HG03558 (cell line): ENCODE data around the gene NDUFAF5.
A peak's percentile ranks its signal among the peaks of the same experiment; 100 is the strongest.

Source experiments
- ATAC-seq: cut with Tn5 transposase; IDR thresholded peaks from one replicate; pipeline ENCODE4 v1.9.1; 2021; ENCODE audit warnings: moderate number of reproducible peaks; ENCODE audit not compliant: unreplicated experiment; ENCODE audit errors: extremely low read depth

NDUFAF5 gene

DNA sequence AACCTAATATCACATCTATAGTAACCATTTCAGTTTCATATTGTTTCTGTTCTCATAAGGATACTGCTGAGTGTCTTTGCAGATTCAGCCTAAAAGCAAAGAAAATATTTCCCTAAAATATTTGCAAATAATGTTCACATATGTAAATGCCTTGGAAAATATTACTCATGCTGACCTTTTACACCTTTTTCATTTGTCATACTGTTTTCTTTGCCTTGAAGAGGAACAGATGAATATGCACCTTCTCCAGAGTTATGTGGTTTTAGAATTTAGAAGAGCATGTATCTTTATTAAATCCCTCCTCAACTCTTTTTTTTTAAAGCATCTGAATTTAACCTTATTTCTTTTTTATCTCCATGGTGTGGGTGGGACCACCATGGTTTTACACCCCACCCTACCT, 32.5 kb downstream of the NDUFAF5 start:
- ATAC-seq = no peak

DNA sequence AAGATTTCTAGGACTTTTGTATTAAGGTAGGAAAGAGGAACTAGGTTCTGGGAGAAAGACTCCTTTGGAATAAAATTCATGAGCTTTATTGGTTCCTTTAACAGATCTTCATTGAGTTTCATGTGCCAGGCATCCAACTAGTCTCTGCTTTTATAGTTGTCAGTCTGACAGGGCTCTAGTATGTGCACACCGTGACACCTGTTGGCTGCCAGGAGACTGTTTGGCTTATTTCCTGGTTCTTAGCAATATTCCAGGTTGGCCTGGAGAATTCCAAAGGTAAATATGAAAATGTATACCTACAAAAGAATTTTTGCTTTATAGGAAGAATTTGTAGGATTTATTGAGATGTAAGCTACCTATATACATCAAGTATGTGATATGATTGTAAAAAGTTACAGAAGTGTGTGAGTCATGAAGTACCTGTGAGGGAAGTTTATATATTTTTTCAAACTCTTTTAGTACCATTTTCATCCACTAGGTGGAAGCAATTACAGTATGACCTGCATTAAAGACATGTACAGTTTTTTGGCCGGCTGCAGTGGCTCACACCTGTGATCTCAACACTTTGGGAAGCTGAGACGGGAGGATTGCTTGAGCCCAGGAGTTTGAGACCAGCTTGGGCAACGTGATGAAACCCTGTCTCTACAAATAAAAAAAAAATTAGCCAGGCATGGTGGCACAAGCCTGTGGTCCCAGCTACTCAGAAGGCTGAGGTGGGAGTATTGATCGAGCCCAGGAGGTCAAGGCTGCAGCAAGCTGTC, 35.2 kb downstream of the NDUFAF5 start:
- ATAC-seq = peak; percentile 77

DNA sequence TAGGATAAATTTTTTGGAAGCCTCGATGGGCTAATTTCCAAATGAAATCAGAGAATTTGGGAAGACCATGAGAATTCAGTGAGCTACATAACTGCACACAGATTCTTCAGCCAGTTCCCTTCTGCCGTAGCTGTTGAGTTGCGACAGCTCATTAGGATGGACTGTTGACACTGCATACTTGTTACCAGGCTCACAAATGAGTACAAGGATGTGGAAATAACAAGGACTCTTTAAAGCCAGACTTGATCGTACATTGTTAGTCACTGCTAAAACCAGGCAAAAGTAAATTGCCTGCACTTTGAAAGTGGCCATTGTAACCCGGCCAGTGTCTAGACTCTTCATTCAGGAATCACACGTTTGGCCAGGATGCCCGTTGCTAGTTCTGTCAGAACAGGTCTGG, 37.0 kb downstream of the NDUFAF5 start:
- ATAC-seq = no peak

DNA sequence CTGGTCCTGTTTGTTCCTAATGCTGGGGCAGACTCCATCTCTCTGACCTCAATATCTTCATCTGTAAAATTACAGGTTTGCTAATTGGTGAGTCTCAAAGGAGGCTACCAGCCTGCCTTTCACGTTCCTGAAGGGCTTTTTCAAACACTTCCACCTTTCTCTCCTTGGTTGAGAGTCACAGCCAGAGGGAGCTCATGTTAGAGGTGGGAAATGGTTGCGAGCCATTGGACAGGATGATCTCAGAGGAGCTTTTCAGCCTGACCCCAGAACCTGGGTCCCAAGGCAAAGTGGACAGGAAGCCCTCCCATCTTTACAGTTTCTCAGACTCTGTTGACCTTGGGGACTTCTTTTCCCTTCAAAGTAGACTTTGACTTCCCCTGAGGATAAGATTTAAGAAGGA, 37.6 kb downstream of the NDUFAF5 start:
- ATAC-seq = no peak

DNA sequence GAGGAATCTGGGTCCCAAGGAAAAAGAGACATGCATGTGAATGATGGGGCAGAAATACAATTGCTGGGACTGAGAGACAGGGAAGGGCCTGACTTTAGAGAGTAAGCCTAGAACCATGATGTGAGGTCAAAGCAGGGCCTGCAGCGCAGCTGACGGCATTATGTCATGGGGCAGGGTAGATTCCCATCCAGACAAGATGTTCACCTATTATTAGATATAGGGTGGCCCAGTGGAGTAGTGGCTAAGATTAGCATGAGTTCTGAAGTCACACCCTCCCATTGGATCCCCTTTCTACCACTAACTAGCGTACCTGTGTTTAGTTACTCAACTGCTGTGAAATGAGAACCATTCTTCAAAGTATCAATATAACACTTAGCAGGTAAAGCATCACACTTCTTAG, 39.6 kb downstream of the NDUFAF5 start:
- no peak for ATAC-seq

DNA sequence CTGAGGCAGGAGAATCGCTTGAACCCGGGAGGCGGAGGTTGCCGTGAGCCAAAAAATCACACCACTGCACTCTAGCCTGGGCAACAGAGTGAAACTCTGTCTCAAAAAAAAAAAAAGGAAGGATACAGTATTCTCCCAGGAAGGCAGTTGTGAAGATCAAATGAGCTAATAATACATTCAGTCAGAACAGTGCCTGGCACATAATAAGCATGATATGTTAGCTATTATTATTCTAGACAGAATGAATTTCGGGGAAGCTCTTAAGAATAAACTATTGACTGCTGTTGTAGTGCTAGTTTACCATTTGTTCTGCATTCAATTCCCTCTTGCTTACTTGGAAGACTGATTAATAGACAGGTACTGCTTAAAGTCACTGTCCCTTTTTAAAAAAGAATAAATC, 40.6 kb downstream of the NDUFAF5 start:
- ATAC-seq = no peak

DNA sequence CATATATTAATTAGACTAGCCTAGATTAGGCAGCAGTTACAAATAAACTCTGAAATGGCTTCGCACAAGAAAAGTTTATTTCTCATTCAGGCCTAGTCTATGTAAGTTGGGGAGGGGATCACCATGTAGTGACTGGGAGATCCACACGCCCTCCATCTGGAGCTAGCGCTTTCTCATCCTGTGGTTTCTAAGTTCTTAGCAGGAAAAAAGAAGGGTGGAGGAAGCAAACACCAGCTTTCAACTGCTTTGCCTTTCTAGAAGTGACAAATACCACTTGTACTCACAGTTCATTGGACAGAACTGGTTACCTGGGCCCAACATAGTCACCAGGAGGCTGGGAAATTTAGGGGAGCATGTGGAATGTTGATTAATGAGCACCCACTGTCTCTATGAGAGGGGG, 46.6 kb downstream of the NDUFAF5 start:
- ATAC-seq = no peak

DNA sequence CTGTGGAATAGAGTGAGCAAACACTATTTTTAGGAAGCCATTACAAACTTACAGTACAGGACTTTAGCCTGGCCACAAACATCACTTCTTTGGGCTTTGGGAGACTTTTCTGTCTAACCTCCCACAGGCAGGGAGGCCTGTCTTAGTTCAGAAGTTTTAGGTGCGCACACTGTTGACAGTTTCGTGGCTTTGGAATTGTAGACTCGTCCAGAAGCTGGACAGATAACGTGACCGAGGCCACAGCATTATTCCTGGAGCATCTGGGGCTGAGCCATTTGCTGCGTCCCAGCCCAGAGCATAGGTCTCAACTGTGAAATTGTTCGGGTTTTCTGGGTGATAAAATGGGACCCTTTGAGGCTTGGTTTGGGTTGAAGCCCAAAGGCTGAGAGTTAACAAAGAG, 53.8 kb downstream of the NDUFAF5 start:
- no peak for ATAC-seq

DNA sequence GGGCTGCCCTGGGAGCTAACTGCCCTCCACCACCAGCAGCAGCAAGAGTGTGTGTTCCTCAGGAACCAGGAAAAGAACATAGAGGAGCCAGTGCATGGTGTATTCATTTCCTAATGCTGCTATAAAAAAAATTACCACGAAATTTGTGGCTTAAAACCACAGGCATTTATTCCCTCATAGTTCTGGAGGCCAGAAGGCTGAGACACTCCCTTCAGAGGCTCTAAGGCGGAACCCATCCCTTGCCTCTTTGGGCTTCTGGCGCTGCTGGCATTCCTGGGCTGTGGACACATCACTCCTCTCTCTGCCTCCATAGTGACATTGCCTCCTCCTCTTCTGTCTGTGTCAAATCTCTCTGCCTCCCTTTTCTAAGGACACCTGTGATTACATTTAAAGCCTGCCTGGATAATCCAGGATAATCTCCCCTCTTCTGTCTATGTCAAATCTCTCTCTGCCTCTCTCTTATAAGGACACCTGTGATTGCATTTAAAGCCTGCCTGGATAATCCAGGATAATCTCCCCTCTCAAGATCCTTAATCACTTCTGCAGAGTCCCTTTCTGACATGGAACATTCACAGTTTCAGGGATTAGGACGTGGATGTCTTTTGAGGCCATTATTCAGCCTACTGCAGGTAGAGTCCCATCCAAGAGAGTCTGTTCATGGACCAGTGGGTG, 54.7 kb downstream of the NDUFAF5 start:
- no peak for ATAC-seq

DNA sequence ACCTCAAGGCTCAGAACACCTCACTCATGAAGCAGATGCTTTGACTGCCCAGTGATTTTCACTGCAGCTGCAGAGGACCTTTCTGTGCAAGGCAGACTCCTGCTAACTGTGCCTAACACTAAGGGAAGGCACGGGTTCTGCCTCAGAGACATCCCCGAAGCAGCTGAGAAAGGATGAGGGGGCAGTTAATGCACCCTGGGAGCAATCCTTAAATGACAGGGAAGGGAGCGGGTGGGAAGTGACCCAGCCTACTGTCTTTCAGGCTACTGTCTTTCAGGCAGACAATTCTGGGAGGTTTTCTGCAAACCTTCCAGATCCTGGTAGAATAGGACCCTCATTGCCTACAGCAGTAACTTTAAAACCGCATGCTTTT, 55.3 kb downstream of the NDUFAF5 start:
- ATAC-seq = no peak

DNA sequence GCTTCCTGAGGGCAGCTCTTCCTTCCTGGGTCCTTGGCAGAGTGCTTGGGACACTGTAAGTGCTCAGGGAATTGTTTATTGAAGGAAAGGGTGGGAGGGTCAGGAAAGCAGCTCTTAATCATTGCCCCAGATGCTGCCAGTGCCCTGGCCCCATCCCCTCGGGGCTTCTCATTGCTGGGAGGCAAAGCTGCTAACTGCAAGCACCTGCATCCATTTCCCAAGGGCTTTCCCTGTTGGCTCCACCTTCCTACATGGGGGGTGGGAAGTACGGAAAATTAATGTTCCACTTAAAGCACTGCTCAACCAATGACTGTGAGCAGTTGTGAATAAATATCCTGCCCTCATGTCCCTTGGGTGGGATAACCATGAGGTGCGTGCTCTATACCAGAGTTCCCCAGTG, 56.4 kb downstream of the NDUFAF5 start:
- ATAC-seq = no peak

DNA sequence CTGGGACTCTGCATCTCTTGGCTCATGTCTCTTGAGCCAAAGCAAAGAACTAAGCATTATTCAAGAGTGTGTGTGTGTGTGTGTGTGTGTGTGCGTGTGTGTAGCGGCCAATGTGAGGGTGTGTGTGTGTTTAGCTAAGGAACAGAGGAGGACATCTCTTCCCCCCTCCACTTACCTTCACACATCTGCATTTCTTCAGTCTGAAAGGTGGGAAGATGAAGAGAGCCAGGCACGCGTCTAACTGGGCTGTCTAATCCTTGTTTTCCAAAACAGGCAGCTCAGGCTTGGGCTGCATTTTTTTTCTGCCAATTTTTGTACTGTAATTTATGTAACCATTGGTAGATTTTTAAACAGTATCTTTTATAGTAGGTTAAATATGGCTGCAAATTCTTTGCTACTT, 59.5 kb downstream of the NDUFAF5 start:
- ATAC-seq = no peak

DNA sequence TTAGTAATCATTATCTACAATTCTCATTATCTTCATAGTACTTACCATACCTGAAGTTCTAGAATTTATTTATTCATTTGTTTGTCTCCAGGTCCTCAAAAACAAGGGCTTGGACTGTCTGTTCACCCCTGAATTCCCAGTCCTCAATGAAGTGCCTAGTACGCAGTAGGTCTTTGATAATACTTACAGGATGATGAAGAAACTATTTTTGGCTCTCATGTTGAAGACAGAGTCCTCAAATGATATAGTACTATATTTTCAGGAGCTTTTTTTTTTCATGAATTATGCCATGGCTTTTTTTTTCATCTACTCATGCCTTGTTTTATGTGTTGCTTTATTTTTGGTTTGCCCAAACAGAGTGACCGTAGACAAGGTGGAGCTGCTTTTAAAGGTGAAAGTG, 66.5 kb downstream of the NDUFAF5 start:
- ATAC-seq = no peak

DNA sequence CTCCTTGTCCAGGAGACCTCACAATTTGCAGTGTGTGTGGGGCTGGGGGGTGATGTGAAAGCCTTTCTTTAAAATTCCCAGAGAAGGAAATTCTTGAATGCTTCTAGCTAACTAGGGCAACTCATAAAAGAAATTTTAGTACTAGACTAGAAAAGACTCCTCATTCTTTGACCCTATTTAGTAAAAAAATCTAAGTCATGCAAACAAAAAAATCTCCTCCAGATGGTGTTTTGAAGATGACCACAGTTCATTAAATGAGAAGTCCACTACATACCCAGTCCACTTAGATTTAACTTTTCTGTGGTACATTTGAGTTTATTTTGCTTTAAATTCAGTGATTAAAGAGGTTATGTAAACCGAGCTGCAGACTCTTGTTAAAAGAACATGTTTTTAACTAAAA, 67.5 kb downstream of the NDUFAF5 start:
- no peak for ATAC-seq

DNA sequence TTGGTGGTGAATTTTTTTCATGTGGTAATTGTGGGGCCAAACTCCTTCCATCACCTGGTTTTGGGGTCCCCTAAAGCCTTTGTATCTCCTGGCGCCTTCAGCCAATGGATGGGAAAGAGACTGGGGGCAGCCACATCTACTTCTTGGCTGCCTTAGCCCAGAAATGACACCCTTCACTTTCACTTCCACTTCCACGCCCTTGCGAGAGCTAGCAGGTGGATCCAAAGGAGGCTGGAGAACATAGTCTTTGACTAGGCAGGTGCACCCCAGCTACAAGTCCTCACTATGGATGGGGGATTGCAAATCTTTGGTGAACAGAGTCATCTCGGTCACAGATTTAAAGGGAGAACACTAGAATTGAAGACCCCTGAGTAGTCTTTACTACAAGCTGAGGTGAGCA, 70.8 kb downstream of the NDUFAF5 start:
- no peak for ATAC-seq

DNA sequence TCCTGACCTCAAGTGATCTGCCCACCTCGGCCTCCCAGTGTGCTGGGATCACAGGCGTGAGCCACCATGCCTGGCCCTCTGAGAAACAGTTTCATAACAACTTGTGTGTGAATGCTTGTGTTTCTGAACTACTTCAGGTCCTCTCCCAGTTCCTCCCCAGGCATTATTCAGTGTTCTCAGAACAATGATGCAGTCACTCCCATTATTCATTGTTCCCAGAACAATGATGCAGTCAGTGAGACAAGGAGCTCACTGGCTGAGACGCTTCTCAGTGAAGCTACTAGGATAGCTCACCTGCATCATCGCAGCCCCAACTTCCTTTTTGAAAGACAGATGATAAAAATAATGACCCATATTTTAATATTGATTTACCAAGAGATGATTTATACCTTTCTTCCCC, 71.5 kb downstream of the NDUFAF5 start:
- no peak for ATAC-seq

DNA sequence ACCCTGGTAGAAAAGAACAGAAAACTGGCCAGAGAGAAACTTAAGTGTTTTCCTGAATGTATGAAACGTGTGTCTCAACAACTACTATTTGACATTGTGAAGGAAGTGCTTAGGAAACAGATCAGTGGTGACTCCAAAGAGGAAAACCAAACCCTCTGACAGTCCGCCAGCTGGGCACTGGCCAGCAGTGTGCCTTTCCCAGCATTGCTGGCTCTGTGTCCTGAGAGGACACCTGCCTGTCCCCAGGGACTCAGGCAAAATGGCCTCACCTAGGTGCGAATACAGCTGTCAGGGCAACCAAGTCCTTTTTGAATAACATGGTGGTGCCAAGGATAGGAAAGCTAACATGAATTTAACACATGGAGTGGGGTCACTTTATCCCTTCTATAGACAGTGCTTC, 72.5 kb downstream of the NDUFAF5 start:
- no peak for ATAC-seq

DNA sequence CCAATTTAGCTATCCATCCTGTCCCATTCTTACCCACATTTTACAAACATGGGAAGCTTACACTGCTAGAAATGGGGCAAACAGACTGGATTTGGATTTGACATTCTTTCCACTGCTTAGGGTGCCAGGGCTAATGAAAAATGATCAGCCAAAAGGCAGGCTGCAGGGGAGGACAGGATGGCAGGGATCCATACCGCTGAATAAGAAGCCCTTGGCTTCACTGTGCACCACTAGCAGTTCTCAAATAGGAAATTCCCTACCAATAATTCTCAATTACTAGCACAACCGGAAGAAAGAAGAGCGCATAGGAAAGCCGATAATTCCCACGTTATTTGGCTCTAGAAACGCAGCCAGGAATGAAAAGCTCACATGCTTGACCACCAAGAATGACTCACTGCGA, 73.1 kb downstream of the NDUFAF5 start:
- ATAC-seq = no peak

DNA sequence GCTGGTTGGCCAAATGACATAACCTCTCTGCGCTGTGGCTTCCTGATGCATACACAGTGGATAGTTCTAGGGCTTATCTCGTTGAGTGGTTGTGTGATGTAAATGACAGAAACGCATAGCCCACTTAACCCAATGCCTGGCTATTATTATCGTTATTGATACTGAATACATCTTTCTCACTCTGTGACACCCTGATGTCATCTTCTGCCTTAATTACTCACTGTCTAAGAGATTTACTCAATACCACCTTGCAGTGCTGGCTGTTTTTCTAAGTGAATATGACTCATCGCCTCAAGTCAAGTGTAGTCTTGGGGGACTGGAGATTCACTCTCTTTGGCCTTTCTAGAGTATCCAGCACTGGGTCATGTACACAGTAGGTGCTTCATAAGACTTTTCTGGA, 73.6 kb downstream of the NDUFAF5 start:
- no peak for ATAC-seq

DNA sequence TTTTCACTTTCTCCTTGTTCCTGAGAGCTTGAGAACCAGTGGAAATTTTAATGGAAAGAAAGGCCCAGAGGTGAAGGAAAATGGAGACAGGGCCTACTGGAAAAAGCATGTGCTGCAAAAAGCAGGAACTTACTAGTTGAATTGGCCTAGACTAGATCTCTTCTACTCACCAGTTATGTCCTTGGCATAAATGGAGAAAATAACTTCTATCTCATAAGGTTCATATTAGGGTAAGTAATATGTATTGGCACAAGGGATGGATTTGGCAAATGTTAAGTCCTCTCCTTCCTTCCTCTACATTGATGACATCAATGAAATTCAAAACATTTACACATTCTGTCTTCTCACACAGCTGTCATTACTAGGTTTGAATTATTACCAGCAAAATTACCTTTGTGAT, 74.0 kb downstream of the NDUFAF5 start:
- ATAC-seq = no peak

DNA sequence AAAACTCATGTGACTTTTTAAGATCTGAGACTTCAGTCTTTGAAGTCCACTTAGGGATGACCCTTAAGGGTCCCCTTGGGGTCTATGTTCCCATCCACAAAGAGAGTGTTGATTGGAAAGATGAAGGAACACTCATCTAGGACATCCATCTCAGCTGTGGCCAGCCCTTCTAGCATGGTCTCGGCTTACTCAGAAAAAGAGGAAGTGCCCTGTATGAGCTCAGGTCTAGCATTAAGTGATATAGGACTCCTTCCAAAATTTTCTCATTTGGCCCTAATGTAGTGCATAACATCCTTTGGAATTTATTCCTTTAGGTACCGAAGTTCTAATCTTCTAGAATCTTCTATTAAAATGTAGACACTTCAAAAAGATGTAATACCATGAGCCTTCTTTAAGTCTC, 77.4 kb downstream of the NDUFAF5 start:
- ATAC-seq = no peak

DNA sequence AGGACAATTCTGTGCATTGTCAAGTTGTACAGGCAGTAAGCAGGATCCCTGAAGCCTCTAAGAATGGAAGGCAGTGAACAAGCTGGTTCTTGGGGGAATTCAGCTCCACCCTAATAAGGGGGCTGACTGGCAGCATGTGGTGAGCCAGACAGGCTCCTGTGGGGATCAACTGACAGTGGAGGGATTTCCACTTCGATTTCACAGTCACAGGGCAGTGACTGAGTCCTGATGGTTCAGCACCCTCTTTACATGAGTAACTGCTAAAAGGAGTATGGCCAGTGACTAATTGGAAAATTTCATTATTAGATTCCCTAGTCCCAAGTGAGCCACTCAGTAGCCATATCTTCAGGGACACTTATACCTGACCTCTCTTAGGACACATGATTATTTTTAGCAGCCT, 78.4 kb downstream of the NDUFAF5 start:
- no peak for ATAC-seq
